Measurements from ENCODE around the gene HECW1. TPM values are rescaled to one million over a fixed set of nuclear protein-coding genes. Genes with fewer than 3 reads are reported as not detected.
"Not testable (repeated sequence)": the region's sequence is repeated elsewhere in the genome, so short reads cannot be mapped to it uniquely, and the experiment has no call there.

The HECW1 gene
- total RNA-seq, 1 donor from 2014 or later = 0.46 TPM

DNA sequence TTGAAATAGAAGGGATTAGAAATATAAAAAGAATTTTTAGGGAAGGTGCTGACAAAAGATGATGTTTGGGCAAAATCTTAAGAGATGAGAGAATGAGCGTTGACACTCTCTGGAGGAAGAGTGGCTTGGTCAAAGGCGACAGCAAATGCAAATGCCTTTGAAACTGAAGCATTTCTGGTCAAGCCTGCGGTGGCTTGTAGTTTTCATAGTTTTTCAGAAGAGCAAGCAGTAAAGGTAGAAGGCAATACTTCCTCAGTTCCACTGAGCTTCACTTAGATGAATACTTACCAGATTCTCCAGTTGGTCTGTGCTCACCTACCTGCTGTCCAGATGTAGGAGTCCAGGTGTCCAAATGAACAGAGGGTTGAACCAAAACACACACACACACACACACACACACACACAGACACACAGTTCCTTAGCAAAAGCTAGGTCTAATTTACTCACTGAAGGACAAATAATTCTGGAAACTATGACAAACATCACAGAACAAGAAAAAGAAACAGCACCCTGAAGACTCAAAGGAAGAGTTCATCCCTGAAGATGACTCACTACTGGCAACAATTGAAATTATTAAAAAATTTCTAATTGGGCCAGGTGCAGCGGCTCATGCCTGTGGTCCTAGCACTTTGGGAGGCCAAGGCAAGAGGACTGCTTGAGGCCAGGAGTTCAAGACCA is 458.4 kb downstream of the HECW1 start:
- TF ChIP-seq, protein P1, sequence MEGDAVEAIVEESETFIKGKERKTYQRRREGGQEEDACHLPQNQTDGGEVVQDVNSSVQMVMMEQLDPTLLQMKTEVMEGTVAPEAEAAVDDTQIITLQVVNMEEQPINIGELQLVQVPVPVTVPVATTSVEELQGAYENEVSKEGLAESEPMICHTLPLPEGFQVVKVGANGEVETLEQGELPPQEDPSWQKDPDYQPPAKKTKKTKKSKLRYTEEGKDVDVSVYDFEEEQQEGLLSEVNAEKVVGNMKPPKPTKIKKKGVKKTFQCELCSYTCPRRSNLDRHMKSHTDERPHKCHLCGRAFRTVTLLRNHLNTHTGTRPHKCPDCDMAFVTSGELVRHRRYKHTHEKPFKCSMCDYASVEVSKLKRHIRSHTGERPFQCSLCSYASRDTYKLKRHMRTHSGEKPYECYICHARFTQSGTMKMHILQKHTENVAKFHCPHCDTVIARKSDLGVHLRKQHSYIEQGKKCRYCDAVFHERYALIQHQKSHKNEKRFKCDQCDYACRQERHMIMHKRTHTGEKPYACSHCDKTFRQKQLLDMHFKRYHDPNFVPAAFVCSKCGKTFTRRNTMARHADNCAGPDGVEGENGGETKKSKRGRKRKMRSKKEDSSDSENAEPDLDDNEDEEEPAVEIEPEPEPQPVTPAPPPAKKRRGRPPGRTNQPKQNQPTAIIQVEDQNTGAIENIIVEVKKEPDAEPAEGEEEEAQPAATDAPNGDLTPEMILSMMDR (IDR thresholded peaks at IDR 0.05; ENCODE audit: insufficient read depth, low read length, poor library complexity, severe bottlenecking) = no peak
- Histone ChIP-seq H3K36me3 (ENCODE audit: control insufficient read depth, insufficient read depth, low read length) (no peaks in the 10 kb centered on the region), H3K4me3 (ENCODE audit: low read depth, low read length) (no peak overlapping the region), H3K27me3 (ENCODE audit: control insufficient read depth, insufficient read depth, low read length) (no peaks in the 10 kb centered on the region)
- DNase-seq (ENCODE audit: low read depth) = no peak

DNA sequence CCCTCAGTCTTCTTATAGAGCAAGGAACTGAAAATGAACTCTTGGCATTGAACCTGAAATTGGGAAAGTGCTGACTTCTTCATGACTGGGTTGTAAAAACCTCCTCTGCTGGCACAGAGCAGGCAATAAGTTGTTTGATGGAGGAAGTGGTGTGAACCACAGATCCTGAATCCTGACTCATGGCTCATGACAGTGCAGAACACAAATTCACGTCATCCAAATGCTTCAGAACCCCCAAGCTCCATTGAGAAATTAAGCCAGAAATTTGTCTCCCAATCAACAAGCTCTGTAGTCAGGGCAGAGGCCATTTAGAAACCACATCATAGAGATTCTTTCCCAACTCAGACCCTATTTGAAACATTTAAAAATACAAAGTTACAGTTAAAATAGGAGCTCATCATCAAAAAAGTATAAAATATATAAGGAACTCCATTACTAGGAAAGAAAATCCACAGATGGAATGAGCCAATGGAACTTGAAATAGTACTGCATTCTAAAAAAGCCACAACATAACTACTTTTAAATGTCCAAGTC is 460.1 kb downstream of the HECW1 start:
- H3K27me3 ChIP-seq (ENCODE audit: control insufficient read depth, insufficient read depth, low read length) = no peaks in the 10 kb centered on the region
- TF ChIP-seq, protein P1 (IDR thresholded peaks at IDR 0.05; ENCODE audit: insufficient read depth, low read length, poor library complexity, severe bottlenecking) = no peak
- no peaks in the 10 kb centered on the region for H3K36me3 ChIP-seq (ENCODE audit: control insufficient read depth, insufficient read depth, low read length)
- peak; percentile 97 for DNase-seq (ENCODE audit: low read depth)
- H3K4me3 ChIP-seq (ENCODE audit: low read depth, low read length) = no peak overlapping the region

DNA sequence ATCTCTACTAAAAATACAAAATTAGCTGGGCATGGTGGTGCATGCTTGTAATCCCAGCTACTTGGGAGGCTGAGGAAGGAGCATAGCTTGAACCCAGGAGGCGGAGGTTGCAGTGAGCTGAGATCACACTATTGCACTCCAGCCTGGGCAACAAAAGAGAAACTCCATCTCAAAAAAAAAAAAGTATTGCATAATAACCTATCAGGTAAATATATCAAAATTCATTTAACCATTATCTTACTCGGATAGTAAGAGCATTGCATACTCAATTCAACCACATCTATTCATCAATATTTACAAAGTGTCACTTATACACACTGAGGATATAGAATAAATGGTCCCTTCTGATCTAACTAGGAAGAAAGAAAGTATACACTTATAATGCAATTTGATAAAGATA is 461.4 kb downstream of the HECW1 start:
- not testable (repeated sequence) for H3K27me3 ChIP-seq (ENCODE audit: control insufficient read depth, insufficient read depth, low read length); DNase-seq (ENCODE audit: low read depth); H3K36me3 ChIP-seq (ENCODE audit: control insufficient read depth, insufficient read depth, low read length); H3K4me3 ChIP-seq (ENCODE audit: low read depth, low read length)

DNA sequence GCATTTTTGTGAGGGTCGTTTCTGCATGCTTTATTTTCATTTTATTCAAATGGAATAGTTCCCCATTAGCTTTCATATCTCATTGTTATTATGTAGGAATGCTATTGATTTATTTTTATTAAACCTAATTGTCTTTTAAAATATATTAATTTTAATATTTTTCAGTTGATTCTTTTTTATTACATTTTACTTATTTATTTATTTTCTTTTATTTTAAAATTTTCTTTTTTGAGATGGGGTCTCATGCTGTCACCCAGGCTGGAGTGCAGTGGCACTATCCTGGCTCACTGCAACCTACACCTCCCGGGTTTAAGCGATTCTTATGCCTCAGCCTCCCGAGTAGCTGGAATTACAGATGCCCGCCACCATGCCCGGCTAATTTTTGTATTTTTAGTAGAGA is 463.1 kb downstream of the HECW1 start:
- no peaks in the 10 kb centered on the region for H3K36me3 ChIP-seq (ENCODE audit: control insufficient read depth, insufficient read depth, low read length)
- TF ChIP-seq, protein P1 (IDR thresholded peaks at IDR 0.05; ENCODE audit: insufficient read depth, low read length, poor library complexity, severe bottlenecking) = no peak
- H3K4me3 ChIP-seq (ENCODE audit: low read depth, low read length) = no peak overlapping the region
- no peak for DNase-seq (ENCODE audit: low read depth)
- no peaks in the 10 kb centered on the region for H3K27me3 ChIP-seq (ENCODE audit: control insufficient read depth, insufficient read depth, low read length)

DNA sequence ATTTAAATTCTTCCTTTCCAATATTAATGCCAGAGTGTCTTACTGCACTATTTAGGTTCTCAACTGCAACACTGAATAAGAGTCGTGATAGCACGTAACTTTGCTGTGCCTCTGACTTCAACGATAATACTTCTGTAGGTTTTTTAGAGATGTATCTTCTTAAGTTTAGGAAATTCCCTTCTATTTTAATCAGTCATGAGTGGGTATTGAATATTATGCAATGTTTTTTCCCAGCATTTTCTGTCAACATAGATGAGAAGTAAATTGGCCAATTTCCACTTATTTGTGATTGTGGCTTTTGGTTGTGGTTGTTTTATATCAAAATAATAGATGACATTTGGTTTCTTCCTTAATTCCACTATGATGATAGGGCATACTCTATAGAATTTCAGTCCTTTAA is 463.8 kb downstream of the HECW1 start:
- Histone ChIP-seq H3K36me3 (ENCODE audit: control insufficient read depth, insufficient read depth, low read length) (no peaks in the 10 kb centered on the region), H3K4me3 (ENCODE audit: low read depth, low read length) (no peak overlapping the region), H3K27me3 (ENCODE audit: control insufficient read depth, insufficient read depth, low read length) (no peaks in the 10 kb centered on the region)
- no peak for DNase-seq (ENCODE audit: low read depth)
- TF ChIP-seq, protein P1 (IDR thresholded peaks at IDR 0.05; ENCODE audit: insufficient read depth, low read length, poor library complexity, severe bottlenecking) = no peak

DNA sequence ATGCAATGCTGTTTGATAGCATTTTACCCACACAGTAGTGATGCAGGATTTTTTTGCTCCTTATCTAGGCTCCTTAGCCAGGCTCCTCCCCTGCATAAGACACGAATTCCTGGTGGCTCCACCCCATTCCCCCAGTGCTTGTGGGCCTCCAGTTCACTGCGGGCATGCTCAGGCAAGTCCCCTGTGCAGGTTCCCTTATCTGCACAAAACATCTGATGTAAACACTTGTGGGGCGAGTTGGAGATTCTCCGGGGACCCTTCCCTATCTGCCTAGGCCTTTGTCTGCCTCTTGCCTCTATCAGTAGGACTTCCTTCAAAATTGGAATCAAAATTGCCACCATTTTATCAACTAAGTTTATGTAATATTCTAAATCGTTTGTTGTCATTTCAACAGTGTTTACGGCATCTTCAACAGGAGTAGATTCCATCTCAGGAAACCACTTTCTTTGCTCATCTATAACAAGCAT is 465.1 kb downstream of the HECW1 start:
- Histone ChIP-seq H3K27me3 (ENCODE audit: control insufficient read depth, insufficient read depth, low read length) (no peaks in the 10 kb centered on the region), H3K36me3 (ENCODE audit: control insufficient read depth, insufficient read depth, low read length) (no peaks in the 10 kb centered on the region), H3K4me3 (ENCODE audit: low read depth, low read length) (no peak overlapping the region)
- DNase-seq (ENCODE audit: low read depth) = no peak
- TF ChIP-seq, protein P1 (IDR thresholded peaks at IDR 0.05; ENCODE audit: insufficient read depth, low read length, poor library complexity, severe bottlenecking) = no peak
